HG03025 (cell line): ENCODE data around the gene CRTC1.

Source experiments
- ATAC-seq: cut with Tn5 transposase; IDR thresholded peaks from one replicate; pipeline ENCODE4 v1.9.1; 2021; ENCODE audit warnings: mild to moderate bottlenecking, moderate library complexity; ENCODE audit not compliant: unreplicated experiment, low FRiP score

CRTC1 gene, protein sequence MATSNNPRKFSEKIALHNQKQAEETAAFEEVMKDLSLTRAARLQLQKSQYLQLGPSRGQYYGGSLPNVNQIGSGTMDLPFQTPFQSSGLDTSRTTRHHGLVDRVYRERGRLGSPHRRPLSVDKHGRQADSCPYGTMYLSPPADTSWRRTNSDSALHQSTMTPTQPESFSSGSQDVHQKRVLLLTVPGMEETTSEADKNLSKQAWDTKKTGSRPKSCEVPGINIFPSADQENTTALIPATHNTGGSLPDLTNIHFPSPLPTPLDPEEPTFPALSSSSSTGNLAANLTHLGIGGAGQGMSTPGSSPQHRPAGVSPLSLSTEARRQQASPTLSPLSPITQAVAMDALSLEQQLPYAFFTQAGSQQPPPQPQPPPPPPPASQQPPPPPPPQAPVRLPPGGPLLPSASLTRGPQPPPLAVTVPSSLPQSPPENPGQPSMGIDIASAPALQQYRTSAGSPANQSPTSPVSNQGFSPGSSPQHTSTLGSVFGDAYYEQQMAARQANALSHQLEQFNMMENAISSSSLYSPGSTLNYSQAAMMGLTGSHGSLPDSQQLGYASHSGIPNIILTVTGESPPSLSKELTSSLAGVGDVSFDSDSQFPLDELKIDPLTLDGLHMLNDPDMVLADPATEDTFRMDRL

DNA sequence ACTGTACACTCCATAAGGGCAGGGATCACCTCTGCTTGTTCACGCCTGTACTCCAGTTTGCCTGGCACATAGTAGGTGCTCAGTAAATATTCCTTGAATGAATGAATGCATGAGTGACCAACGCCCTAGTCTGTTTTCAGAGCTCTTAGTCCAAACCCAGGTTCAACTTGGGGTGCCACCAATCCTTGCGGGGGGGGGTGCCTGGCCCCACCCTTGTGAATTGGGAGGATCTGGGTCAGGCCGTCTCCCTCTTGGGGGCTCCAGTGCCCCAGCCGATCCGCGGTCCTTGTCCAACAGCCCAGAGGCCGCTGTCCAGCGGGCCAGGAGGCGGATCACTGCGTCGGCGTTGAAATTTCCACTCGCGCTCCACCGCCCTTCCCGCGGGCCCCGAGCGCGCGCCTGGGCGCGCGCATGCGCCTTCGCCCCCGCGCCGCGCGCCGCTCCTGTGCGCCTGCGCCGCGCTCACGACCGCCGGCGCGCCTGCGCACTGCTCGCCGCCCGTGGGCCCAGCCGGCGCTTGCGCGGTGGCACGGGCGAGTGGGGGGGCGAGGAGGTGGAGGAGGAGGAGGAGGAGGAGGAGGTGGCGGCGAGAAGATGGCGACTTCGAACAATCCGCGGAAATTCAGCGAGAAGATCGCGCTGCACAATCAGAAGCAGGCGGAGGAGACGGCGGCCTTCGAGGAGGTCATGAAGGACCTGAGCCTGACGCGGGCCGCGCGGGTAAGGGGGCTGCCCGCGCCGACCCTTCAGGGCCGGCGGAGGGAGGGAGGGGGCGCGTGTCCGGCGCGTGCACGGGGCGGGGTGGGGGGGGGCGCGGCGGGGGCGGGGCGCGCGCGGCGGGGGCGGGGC lies at the start of gene CRTC1:
TSS of gene CRTC1 (plus strand) at position 572 of the 849 bp plus-strand sequence. CDS start at position 595, 23 bp downstream.
- ATAC-seq, result peak; percentile 63

DNA sequence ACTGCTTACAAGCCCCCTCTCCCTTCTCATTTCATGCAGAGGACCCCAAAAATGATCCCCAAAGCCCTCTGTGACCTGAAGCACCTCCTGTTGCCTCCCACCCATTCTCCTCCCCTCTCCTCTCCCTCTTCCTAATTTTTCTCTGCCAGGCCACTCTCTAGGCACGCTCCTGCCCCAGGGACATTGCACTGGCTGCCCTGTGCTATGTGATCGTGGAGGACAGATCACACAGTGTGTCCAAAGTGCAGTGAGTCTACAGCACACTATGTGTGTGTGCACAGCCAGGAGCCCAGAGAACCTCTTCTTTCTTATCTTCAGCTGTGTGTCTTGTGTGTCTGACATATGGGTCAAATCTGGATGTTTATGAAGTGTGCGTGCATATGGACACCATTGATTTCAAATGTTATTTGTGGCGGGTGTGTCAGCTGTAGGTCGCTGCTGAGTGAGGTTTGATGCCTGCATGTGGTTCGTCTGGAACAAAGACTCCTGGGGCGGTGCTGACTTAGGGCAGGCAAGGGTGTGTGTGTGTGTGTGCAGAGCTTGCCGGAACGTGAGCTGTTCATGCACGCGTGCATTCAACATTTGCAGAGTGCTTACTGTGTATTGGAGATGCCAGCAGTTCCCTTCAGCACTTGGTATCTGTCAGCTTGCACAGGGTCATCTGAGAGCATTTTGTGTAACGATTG lies 48.7 kb upstream of the CRTC1 start:
- ATAC-seq, result no peak

DNA sequence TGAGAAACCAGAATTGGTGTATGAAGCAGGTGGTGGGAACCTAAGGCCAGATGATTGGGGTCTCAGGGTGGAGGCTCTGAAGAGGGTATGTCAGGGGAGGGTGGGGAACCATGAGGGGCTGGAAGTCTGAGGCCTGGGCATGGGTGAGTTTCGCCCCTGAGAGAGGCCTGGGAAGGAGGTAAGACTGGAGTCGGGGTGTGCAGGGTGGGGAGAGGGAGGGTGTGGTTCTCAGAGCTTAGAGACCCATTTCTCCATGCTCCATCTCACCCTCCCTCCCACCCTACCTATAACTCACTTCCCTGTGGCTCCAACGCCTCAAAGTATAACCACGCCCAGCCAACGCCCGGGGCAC lies 47.7 kb upstream of the CRTC1 start:
- ATAC-seq, result no peak

DNA sequence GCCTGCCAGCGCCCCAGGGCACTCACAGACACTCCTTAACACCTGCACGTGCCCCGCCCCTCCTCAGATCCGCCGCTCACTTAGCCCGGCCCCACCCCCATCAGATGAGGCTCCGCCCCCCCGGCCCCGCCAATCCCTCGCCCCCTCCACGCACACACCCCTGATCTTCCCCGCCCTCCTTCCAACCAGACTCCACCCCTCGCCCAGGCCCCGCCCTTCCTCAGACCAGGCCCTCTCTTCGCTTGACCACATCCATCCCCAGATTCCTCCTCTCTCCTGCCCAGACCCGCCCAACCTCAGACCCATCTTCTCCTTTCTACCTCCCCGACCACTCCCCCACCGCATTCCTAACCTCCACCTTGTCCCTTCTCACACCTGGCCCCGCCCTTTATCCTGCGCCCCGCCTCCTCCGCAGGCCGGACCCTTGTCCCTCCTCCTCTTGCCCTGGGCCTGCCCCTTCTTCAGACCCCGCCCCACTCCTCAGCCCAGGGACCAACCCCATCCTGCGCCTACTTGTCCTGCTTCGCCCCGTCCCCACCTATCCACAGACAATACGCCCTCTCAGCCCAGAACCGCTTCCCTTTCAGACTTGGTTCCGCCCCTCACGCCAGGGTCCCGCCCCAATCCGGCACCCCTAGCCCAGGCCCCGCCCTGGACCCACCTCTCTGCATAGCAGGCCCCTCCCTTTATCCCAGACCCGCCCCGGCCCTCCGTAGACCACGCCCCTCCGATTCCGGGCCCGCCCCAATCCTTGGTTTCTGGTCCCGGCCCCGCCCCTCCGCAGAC lies 47.1 kb upstream of the CRTC1 start:
- peak; percentile 78 for ATAC-seq

DNA sequence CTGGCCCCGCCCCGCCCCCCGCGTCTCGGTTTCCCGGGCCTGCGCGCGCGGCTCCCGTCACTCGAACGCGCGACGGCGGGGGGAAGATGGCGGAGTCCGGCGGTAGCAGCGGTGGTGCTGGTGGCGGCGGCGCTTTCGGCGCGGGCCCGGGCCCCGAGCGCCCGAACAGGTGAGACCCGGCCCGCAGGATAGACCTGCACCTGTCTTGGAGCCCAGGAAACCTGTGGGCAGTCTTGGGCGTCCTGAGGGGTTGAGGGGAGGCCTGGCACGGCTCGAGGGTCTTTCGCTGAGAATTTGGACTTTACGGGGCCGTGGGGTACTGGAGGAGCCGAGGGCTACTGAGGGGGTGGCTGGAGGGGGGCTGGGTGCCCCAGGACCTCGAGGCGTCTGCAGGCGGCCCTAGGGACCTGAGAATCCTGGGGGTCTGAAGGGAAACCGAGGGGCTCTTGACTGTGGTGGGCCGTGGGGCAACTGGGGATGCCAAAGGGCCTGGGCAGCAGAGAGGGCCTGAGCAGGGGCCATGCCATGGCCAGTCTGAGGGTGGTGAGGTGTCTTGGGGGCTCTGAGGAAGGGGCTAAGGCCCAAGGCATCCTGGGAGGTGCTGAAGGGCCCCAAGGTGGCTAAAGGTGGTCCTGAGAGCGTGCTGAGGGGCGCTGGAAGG lies 46.4 kb upstream of the CRTC1 start, which contains the start of gene KLHL26:
TSS of gene KLHL26 (plus strand) at position 60 of the 661 bp plus-strand sequence. CDS start at position 87, 27 bp downstream.
- ATAC-seq, result no peak

DNA sequence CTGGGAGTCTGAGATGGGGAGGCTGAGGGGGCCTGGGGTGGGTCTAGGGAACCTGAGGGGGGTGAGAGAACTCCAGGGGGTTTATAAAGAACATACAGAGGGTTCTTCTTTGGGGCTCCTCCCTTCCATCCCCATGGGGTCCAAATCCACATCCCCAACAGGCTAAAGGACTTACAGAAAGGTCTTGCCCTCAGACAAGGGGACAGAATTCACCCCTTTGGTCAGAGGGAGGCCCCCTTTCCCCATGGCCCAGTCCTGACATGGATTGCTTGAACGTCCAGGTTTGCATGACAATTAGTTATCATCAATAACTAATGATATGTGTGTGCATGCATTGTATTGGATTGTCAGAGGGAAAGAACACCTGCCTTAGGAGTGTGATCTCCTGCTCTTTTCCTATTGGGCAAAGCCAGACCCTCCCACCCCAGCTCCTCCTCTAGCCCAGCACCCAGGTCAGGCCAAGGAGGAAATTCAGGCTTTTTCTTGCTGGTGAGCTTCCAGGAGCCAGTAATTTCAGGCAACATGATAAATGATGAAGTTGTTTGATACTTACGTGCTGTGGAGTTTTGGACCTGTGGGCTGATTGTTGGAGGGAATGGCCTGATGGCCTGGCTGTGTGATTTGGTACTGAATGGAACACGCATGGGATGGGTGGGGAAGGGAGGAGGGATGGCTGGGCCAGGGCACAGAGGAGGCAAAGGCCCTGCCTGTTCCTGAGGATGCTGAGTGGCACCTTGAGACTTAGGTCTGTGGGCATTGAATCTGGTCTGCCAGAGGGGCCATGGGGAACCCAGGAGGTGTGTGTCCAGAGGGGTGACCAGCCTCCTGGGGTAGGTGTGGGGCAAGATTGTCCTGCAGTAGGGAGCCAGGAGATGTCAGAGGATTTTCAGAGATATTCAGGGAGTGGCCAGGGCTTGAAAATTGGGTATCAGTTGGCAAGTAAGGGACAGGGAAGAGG lies 45.5 kb upstream of the CRTC1 start:
- no peak for ATAC-seq

DNA sequence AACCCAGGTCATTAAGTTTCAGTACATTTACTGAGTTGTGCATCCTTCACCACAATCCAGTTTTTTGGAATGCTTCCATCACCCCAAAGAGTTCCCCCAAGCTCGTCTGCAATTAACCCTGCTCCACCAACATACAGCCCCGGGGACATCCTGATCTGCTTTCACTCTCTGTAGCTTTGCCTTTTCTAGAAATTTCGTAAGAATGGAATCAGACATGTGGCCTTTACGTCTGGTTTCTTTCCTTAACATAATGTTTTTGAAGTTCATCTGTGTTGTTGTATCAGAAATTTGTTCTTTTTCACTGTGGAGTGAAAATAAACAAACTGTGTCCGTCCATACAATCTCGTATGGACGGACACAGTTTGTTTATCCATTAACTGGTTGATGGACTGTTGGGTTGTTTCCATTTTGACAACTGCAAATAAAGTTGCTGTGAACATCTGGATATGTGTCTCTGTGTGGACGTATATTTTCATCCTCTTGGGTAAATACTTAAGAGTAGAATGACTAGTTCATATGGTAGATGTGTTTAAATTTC lies 43.7 kb upstream of the CRTC1 start:
- ATAC-seq, result no peak

DNA sequence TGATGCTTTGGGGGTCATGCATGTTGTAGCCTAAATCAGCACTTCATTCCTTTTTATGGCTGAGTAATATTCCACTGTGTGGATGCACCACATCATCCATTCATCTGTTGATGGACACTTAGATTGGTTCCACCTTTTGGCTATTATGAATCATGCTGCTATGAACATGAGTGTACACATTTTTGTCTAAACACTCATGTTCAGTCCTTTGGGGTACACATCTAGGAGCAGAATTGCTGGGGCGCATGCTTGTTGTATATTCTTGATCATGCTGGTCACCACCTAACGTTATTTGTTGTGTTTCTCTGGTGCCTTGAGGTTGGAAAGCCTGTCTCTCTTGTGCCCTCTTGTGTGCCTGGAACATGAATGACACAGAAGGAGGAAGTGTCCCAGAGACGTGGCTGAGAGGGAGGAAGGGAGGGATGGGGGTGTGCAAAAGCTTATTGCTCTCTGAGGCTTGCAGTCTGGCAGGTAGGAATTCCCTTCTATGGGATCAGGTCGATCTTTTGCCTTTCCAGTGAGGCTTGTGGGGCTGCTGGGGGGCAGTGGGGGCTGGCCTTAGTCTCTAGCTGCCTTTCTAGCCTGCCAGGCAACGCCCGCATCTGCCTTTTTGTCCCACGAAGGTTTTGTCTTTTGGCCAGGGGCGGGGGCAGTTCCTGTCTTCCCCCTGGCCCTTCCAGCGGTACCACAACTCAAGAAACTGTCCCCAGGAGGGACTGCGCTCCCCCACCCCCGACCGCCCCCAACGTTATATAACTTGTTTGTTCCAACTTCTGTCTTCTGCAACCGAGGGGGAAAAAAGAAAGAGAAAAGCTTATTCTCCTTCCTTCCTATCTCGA lies 39.1 kb upstream of the CRTC1 start:
- no peak for ATAC-seq

DNA sequence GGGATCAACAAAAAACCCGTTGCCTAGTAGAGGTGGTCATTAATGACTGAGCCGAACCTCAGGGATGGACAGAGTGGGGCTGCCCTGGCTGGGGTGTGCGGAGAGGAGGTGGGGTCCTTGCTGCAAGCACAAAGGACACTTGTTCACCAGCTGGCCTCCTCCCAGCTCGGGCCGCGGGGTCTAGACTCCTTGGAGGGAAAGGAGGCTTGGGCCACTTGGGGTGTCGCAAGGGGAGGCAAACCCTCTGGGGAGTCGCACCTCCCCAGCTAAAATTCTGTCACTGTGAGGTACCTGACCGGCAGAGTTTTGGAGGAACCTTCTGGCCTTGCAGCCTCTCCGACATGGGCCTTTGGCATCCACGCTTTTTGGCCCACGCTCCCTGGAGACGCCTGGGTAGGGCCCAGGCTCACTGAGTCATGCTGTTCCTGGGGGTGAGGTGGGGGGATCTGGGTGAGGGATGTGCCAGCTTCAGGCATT lies 38.4 kb upstream of the CRTC1 start:
- no peak for ATAC-seq

DNA sequence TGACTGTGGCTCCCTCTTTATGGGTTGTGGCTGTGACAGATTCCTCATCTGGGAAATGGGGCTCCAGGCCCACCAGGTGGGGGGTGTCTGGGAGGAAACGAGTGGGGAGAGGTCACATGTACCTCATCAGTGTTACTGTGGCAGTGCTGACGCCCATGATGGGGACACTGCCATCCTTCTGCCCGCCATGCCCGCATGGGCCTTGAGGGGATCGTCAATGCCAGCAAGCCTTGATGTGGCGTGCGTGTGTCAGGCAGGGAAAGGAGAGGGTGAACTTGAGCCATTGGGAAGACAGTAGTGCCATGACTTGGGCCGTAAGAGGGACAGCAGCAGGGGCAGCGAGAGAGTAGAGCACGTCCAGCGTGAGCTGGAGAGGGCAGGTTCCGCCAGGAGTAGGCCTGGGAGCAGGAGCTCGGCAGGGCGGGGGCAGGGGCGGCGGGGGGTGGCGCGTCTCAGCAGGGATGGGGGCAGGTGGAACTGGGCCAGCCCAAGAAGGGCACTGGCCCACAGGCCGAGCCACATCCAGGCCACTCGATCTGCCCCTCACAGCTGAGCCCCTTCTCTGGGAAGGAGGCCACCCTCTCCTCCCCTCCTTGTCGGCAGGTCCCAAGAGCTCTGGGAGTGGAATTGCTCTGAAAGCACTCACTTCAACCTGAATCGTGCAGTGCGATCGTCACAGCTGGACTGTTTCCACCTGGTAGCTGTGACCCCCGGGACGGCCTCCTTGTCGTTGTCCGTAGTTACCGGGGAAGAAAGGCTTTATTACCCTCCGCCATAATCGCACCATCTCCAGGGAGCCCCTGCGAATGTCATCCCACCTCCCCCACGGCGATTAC lies 36.7 kb upstream of the CRTC1 start:
- no peak for ATAC-seq

DNA sequence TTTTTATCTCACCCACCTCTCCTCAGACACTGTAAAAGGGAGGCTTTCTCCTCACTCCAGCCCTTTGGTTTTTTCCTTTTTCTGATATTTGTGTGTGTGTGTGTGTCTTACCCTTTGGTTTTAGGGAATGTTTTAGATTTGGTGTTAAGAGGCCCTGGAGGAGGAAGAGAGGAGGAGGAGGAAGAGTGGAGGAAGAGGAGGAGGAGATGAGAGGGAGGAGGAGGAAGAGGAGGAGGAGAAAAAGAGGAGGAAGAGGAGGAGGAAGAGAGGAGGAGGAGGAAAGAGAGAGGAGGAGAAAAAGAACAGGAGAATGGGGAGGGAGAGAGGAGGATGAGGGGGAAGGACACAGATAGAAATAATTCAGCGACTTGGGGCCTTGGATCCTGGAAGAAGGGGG lies 36.1 kb upstream of the CRTC1 start:
- no peak for ATAC-seq

DNA sequence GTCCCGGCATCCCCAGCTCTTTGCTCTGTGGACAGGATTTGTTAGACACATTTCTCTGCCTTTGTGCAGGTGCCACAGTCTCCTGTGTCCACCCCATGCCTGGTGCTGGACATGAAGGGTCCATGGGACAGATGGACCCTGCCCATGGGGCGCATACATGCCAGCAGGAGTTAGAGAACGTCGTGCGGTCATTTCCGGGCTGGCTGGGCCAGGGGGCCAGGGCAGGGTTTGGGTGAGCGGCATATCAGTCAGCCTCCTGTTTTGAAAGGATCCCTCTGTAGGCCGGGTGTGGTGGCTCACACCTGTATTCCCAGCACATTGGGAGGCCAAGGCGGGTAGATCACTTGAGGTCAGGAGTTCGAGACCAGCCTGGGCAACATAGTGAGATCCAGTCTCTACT lies 35.7 kb upstream of the CRTC1 start:
- no peak for ATAC-seq

DNA sequence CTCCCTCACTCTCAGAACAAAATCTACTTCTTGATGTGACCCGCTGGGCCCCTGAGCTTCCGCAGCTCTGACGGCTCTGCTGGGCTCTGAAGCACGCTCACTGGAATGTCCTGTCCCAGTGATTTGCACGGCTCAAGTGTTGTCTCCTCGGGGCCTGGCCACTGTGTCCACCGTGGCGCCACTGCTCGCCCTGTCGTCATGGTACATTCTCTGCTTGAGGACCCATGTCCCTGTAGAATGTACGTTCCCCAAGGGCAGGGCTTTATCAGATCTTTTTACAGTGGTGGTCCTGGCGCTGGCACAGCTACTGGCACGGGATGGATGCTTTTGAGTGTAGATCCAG lies 34.5 kb upstream of the CRTC1 start:
- ATAC-seq, result no peak

DNA sequence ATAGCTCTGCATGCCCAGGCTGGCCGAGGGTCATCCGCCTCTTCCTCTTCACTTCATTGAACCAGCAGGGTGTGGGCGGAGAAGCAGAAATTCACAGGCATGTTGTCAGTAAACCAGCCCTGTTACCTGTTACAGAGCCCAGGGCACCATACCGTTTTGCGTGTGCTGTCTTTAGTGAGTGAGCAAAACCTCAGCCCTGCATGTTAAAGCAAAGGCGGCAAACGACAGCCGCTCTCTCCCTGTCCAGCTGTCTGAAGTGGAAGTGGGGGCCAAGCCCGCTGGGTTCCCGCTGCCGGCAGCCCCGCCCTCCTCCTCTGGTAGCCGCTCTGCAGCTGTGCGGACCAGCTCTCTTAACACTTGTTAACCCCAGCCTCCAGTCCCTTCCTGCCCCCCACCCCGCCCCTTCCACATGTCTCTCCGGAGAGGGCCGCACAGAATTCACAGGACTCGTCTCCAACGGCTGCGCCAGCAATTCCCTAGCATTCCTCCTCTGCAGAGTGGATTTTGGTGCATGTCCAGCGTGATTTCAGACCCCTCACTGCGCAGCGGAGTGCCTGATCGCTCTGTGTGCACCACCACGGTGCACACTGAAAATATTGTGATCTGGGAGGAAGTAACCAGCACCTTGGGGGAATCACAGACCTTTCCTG lies 34.0 kb upstream of the CRTC1 start:
- ATAC-seq, result no peak

DNA sequence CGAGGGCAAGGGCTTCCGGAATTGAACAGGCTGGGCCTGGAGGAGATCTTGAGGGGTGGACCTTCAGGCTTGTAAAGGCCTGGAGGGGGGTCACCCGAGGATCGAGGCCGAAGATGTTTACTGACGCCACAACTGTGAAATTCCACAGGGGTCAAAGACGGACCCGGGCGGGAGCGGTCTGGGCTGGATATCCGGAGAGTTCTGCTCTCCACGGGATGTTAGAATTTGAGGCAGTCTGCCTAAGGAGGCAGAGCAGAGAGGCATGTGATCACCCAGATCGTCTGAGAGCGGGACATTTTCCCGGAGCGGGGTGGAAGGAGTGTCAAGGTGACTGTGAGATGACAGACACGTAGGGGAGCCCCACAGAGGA lies 33.5 kb upstream of the CRTC1 start:
- no peak for ATAC-seq
